SK-N-DZ (cell line): ENCODE results near the gene SSTR4.

ENCODE experiments used
- DNase-seq: peaks from one replicate; pipeline ENCODE4 v3.0.0-alpha.2; 2015; ENCODE audit warnings: low spot score

The SSTR4 gene

DNA sequence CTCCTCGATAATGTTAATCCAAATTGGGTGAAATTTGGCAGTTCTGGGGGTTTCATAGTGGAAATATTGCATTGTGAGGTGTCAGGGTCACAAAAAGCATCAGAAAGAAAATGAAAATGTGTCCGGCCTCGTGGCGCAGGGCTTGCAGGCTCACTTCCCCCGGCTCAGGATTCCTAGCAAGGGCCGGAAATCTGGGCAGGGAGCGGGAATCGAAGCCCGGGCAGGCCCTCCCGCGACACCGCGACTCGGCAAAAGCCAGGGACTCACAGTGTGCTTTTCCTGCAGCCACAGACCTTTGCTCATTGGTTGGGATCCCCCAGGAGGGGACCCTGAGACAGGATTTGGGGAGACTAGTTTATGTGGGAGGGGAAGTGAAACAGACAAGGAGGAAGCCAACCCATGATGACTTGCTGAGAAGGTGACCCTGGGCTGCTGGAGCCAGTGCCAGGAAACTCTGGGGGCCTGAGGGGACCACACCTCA, 51.9 kb downstream of the SSTR4 start:
- DNase-seq = no peak

DNA sequence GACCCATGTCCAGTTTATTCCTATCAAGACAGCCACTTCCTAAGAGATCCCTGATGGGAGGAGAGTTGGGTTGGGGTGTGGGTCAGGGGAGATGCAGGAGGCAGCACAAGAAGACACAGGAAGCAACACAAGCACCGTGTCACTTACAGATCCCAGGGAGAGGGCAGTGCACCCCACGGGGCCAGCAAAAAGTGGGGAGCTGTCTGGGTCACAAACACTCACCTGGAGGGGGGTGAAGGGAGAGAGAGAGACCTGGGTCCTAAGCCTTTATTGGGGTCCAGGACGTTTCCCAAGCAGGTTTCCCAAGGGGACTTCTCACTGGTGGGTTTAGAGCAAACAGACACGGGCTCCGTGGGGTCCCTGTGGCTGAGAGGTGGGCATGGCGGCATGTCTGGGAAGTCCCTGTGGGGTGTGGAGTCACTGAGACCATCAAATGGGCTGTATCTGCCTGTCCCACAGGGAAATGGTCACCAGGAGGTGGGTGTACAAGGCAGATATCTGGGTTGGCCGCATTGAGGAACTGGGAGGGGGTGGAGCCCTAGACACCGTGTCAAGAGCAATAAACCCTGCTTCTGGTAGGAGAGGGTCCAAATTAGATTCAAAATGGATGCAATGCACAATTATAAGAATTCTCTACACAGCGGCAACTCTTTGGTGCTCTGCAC, 52.6 kb downstream of the SSTR4 start:
- DNase-seq = no peak
